ENCODE measurements around the gene STX10. TPM values are rescaled to one million over a fixed set of nuclear protein-coding genes. Genes with fewer than 3 reads are reported as not detected.

STX10 gene
- total and polyA plus RNA-seq, 7 donors: 18.5 to 63.3 (median 20.4) TPM

DNA sequence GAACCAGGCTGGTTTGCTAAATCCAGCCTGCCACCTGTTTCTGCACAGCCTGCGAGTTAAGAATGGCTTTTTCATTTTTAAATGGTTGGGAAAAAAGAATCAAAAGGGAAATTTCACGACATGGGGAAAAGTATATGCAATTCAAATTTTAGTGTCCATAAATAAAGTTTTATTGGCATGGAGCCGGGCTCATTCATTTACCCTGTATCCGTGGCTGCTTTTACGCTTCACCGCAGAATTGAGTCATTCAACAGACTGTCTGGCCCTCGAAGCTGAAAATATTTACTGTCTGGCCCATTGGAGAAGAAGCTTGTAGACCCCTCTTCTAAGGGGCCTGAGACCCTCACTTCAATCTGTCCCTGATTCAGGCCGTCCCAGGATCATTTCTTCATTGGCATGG is 26.2 kb upstream of the STX10 start:
- intact Hi-C loops (cut with DNase I): no loop called here
- no peak for DNase-seq

DNA sequence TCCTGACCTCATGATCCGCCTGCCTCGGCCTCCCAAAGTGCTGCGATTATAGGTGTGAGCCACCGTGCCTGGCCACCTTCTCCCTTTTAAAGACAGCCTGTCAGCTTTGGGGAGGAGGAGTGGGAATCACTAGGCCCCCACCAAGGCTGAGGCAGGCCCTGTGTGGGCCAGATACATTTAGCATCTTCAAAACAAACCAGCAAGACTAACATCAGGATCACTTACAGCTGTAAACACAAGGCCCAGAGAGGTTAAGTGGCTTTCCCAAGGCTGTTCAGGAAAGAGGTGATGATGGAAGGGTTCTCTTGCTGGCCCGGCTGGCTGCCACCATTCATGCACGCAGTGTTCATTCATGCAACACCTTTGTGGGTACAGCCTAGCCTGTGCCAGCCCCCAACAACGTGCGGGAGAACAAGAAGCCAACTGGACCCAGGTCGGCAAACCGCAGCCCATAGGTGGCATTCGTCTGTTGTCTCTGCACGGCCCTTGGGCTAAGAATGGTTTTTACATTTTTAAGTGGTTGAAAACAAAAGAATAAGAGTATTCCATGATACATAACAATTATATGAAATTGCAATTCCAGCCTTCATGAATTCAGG is 23.1 kb upstream of the STX10 start:
- Histone ChIP-seq H3K4me1 (peaks cover 10% of the 10 kb centered on the region), H3K27me3 (ENCODE audit: insufficient read depth in 3 of 3, low read length in 2 of 3) (no peaks in the 10 kb centered on the region), H3K9me3 (no peaks in the 10 kb centered on the region), H3K36me3 (ENCODE audit: insufficient read depth in 1 of 2, low read depth in 1 of 2) (no peaks in the 10 kb centered on the region), H3K4me3 (no peak overlapping the region), H3K27ac (peak overlapping the region; percentile 46)
- TF ChIP-seq, protein P1, sequence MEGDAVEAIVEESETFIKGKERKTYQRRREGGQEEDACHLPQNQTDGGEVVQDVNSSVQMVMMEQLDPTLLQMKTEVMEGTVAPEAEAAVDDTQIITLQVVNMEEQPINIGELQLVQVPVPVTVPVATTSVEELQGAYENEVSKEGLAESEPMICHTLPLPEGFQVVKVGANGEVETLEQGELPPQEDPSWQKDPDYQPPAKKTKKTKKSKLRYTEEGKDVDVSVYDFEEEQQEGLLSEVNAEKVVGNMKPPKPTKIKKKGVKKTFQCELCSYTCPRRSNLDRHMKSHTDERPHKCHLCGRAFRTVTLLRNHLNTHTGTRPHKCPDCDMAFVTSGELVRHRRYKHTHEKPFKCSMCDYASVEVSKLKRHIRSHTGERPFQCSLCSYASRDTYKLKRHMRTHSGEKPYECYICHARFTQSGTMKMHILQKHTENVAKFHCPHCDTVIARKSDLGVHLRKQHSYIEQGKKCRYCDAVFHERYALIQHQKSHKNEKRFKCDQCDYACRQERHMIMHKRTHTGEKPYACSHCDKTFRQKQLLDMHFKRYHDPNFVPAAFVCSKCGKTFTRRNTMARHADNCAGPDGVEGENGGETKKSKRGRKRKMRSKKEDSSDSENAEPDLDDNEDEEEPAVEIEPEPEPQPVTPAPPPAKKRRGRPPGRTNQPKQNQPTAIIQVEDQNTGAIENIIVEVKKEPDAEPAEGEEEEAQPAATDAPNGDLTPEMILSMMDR (IDR thresholded peaks at IDR 0.05): no peak
- 66 to 74% (median 66%) methylated on average over 12 of the region's 12 CpGs for WGBS, 3 donors
- no peak for ATAC-seq
- intact Hi-C loops (cut with DNase I): no loop called here
- DNase-seq: no peak

More for the DNA sequence above, 26.2 kb upstream of the STX10 start:
- TF ChIP-seq, protein P1 (IDR thresholded peaks at IDR 0.05): no peak
- H3K27ac ChIP-seq: no peak overlapping the region
- no peaks in the 10 kb centered on the region for H3K27me3 ChIP-seq (ENCODE audit: insufficient read depth in 3 of 3, low read length in 2 of 3)
- H3K4me1 ChIP-seq: peaks cover 10% of the 10 kb centered on the region
- H3K9me3 ChIP-seq: no peaks in the 10 kb centered on the region
- ATAC-seq: no peak
- no peak overlapping the region for H3K4me3 ChIP-seq
- H3K36me3 ChIP-seq (ENCODE audit: insufficient read depth in 1 of 2, low read depth in 1 of 2): no peaks in the 10 kb centered on the region
- WGBS, 3 donors: 36 to 57% (median 39%) methylated on average over 8 of the region's 8 CpGs

DNA sequence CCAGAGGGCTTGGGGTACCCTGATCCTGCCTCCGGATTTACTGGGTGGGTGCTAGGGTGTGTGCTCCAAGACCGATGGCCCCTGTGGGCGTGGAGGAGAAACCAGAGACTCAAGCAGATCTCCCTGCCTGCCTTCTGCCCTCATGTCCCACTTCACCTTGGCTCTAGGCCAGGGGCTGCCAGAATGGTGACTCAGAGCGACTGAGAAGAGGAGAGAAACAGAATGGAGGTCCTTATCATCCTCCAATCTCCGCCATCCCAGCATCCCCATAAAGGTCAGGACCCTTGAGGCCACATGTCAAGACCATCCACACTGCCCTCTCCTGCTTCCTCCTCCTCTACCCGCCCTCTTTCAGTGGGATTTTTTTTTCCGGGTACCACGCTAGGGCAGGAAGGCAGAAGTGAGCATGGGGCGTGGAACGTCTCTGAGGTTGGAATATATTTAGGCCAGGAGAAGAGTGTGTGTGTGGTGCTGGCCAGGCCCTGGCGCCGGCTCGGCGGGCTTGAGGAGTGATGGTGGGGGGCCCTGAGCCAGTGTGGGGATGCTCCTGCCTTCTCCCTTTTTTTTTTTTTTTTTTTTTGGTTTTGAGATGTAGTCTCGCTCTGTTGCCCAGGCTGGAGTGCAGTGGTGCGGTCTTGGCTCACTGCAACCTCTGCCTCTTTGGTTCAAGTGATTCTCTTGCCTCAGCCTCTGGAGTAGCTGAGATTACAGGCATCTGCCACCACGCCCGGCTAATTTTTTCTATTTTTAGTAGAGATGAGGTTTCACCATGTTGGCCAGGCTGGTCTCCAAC is 22.4 kb upstream of the STX10 start:
- H3K4me1 ChIP-seq: peaks cover 10% of the 10 kb centered on the region
- H3K4me3 ChIP-seq: peak overlapping the region; percentile 15
- H3K27me3 ChIP-seq (ENCODE audit: insufficient read depth in 3 of 3, low read length in 2 of 3): no peaks in the 10 kb centered on the region
- TF ChIP-seq, protein P1 (IDR thresholded peaks at IDR 0.05): no peak
- intact Hi-C loops (cut with DNase I): no loop called here
- peak overlapping the region; percentile 46 for H3K27ac ChIP-seq
- H3K9me3 ChIP-seq: no peaks in the 10 kb centered on the region
- DNase-seq (peak; percentile 82), ATAC-seq (peak; percentile 48 to 72 (median 67))
- 27 to 36% (median 31%) methylated on average over 17 to 18 of the region's 18 CpGs for WGBS, 3 donors
- H3K36me3 ChIP-seq (ENCODE audit: insufficient read depth in 1 of 2, low read depth in 1 of 2): no peaks in the 10 kb centered on the region

DNA sequence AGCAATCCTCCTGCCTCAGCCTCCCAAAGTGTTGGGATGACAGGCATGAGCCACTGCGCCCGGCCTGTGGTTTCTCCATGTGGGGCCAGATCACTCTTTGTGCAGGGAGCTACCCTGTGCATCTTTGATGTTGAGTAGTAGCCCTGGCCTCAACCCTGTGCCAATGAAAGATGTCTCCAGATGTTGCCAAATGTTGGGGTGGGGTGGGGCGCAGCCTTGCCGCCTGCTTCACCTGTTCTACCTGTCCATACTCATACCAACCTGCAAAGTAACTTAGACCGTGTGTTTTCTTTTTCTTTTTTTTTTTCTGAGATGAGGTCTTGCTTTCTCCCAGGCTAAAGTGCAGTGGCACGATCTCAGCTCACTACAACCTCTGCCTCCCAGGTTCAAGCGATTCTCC is 21.0 kb upstream of the STX10 start:
- H3K4me1 ChIP-seq: peaks cover 17% of the 10 kb centered on the region
- TF ChIP-seq, protein P1 (IDR thresholded peaks at IDR 0.05): no peak
- 93 to 95% (median 94%) methylated on average over 7 of the region's 7 CpGs for WGBS, 3 donors
- no peaks in the 10 kb centered on the region for H3K9me3 ChIP-seq
- no peaks in the 10 kb centered on the region for H3K36me3 ChIP-seq (ENCODE audit: insufficient read depth in 1 of 2, low read depth in 1 of 2)
- DNase-seq: no peak
- intact Hi-C loops (cut with DNase I): no loop called here
- no peak overlapping the region for H3K27ac ChIP-seq
- H3K27me3 ChIP-seq (ENCODE audit: insufficient read depth in 3 of 3, low read length in 2 of 3): no peaks in the 10 kb centered on the region
- ATAC-seq: no peak
- no peak overlapping the region for H3K4me3 ChIP-seq
